A549 treated with AZD9567 at 1 μM for 4 hours (cell line): Measurements from ENCODE around the gene CASTOR2. TPM values are rescaled to one million over a fixed set of nuclear protein-coding genes. Genes with fewer than 3 reads are reported as not detected.

Experiments
- total RNA-seq: library from RNA; stranded (reverse); fragments of 200-300 nt; extraction: Qiagen RNA extraction; gene quantifications from 5 replicates; pipeline ENCODE4 v1.2.3, GENCODE V29; 2022; ENCODE audit not compliant: insufficient read depth

Gene CASTOR2
- 2.6 to 3.2 TPM (median 2.7 TPM) in 4 of 5 replicates, not detected in the other for total RNA-seq

DNA sequence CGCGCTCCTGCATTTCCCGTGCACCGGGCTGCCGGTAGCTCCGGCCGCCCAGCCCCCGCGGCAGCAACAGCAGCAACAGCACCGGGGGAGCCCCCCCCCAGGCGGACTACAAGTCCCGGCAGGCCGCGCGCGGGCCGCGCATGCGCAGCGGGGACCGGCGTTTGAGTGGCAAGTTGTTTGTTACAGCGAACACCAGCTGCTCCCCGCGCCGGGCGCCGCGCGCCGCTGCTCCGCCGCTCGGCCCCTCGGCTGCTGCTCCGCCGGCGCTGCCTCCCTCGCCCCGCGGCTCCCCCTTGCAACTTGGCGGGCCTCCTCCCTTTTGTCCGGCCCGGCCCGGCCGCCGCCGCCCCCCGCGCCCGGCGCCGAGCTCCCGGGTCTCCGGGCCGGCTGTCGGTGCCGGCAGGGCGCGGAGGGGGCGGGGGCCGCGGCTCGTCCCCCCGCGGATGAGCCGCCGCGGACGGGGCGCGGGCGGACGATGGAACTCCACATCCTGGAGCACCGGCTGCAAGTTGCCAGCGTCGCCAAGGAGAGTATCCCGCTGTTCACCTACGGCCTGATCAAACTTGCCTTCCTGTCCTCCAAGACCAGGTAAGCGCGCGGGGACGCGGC, at the start of gene CASTOR2:
Gene CASTOR2, plus strand, starts transcription at position 195 of the 609 bp plus-strand sequence. Its CDS starts 281 bp downstream, at position 476.

Other genes starting within 250 kb of the CASTOR2 start
- gene NCF1, start 190.7 kb upstream of the CASTOR2 start, total RNA-seq = 0.14 to 0.22 TPM (median 0.18 TPM) in 3 of 5 replicates, not detected in the others
- 1.4 to 8.5 TPM (median 6.4 TPM) in 5 replicates for gene GTF2IRD2, start 113.1 kb upstream of the CASTOR2 start, total RNA-seq
- 59.1 to 65.4 TPM (median 63.5 TPM) in 5 replicates for gene RCC1L, start 109.1 kb downstream of the CASTOR2 start, total RNA-seq
- gene GTF2IRD2B, start 127.9 kb downstream of the CASTOR2 start, total RNA-seq = 7.0 to 11.8 TPM (median 9.2 TPM) in 5 replicates